ENCODE measurements around the gene RPSA.
"Not testable (repeated sequence)": the region's sequence is repeated elsewhere in the genome, so short reads cannot be mapped to it uniquely, and the experiment has no call there.

Gene RPSA

GRCh38 chr3:39406368-39407258 lies at the start of gene RPSA:
Gene RPSA, plus strand, starts transcription at chr3:39406720. Its CDS starts 934 bp downstream, at chr3:39407654.
- peak; percentile 76 to 94 for DNase-seq (ENCODE audit: low read depth in 2 of 2, low spot score in 1 of 2)

- DNase-seq (ENCODE audit: low read depth in 2 of 2, low spot score in 1 of 2) = no peak
These were observed 48.2 kb upstream of the RPSA start for GRCh38 chr3:39358333-39358732.

GRCh38 chr3:39361252-39361927 lies 45.1 kb upstream of the RPSA start:
- peak; percentile 24 to 31 for DNase-seq (ENCODE audit: low read depth in 2 of 2, low spot score in 1 of 2)

- no peak for DNase-seq (ENCODE audit: low read depth in 2 of 2, low spot score in 1 of 2)
These were observed 44.3 kb upstream of the RPSA start for GRCh38 chr3:39362192-39362591.

GRCh38 chr3:39362812-39363211 lies 43.7 kb upstream of the RPSA start:
- DNase-seq (ENCODE audit: low read depth in 2 of 2, low spot score in 1 of 2) = no peak

GRCh38 chr3:39370450-39370849 lies 36.1 kb upstream of the RPSA start:
- not testable (repeated sequence) for DNase-seq (ENCODE audit: low read depth in 2 of 2, low spot score in 1 of 2)

GRCh38 chr3:39372833-39373232 lies 33.7 kb upstream of the RPSA start:
- no peak for DNase-seq (ENCODE audit: low read depth in 2 of 2, low spot score in 1 of 2)

- DNase-seq (ENCODE audit: low read depth in 2 of 2, low spot score in 1 of 2) = no peak
These were observed 29.4 kb upstream of the RPSA start for GRCh38 chr3:39376959-39377634.

- DNase-seq (ENCODE audit: low read depth in 2 of 2, low spot score in 1 of 2) = peak in 1 of 2 donors; percentile 24
These were observed 28.4 kb upstream of the RPSA start for GRCh38 chr3:39378088-39378487.

GRCh38 chr3:39378957-39379777 lies 27.4 kb upstream of the RPSA start:
- DNase-seq (ENCODE audit: low read depth in 2 of 2, low spot score in 1 of 2) = no peak

GRCh38 chr3:39379778-39380155 lies 26.8 kb upstream of the RPSA start:
- no peak for DNase-seq (ENCODE audit: low read depth in 2 of 2, low spot score in 1 of 2)

GRCh38 chr3:39381432-39381831 lies 25.1 kb upstream of the RPSA start:
- DNase-seq (ENCODE audit: low read depth in 2 of 2, low spot score in 1 of 2) = no peak

GRCh38 chr3:39383045-39383880 lies 23.3 kb upstream of the RPSA start, which contains the start of gene SLC25A38:
Gene SLC25A38, plus strand, starts transcription at chr3:39383370. Its CDS starts 355 bp downstream, at chr3:39383725.
- peak; percentile 41 to 62 for DNase-seq (ENCODE audit: low read depth in 2 of 2, low spot score in 1 of 2)

GRCh38 chr3:39383881-39384664 lies 22.4 kb upstream of the RPSA start:
- DNase-seq (ENCODE audit: low read depth in 2 of 2, low spot score in 1 of 2) = peak; percentile 87 to 90

- DNase-seq (ENCODE audit: low read depth in 2 of 2, low spot score in 1 of 2) = no peak
These were observed 21.9 kb upstream of the RPSA start for GRCh38 chr3:39384665-39385000.

GRCh38 chr3:39385456-39386090 lies 20.9 kb upstream of the RPSA start:
- DNase-seq (ENCODE audit: low read depth in 2 of 2, low spot score in 1 of 2) = no peak

GRCh38 chr3:39386318-39386717 lies 20.2 kb upstream of the RPSA start:
- DNase-seq (ENCODE audit: low read depth in 2 of 2, low spot score in 1 of 2) = no peak

- DNase-seq (ENCODE audit: low read depth in 2 of 2, low spot score in 1 of 2) = no peak
These were observed 19.0 kb upstream of the RPSA start for GRCh38 chr3:39387411-39387975.
